Lung (tissue), 12 donors: ENCODE data around the gene NFASC. TPM values are rescaled to one million over a fixed set of nuclear protein-coding genes. Genes with fewer than 3 reads are reported as not detected.

ENCODE experiments used
- ATAC-seq: fragments of 200-7000 bp; cut with Tn5 transposase; one replicate; pipeline ENCODE4 v1.9.1; 2020; ENCODE audit warnings: moderate number of reproducible peaks; ENCODE audit not compliant: insufficient read depth, low FRiP score
- DNase-seq, 3 donors: peaks; one replicate each; pipeline ENCODE4 v3.0.0-alpha.2; 2013 to 2017
- H3K27ac ChIP-seq, 2 donors: one replicate each; pipeline ENCODE4 v1.5.1; 2013; ENCODE audit warnings: mild to moderate bottlenecking in 2 of 2, moderate library complexity in 2 of 2, control low read depth in 1 of 2, inconsistent platforms in 1 of 2, low read depth in 1 of 2, low read length in 1 of 2
- H3K27me3 ChIP-seq, 3 donors: one replicate each; pipeline ENCODE4 v1.5.1; 2013; ENCODE audit warnings: low read length in 2 of 3; ENCODE audit not compliant: control insufficient read depth in 3 of 3, insufficient read depth in 3 of 3
- H3K36me3 ChIP-seq, 4 donors: one replicate each; pipeline ENCODE4 v1.5.1; 2013; ENCODE audit warnings: low read length in 4 of 4, mild to moderate bottlenecking in 1 of 4, moderate library complexity in 1 of 4; ENCODE audit not compliant: control insufficient read depth in 4 of 4, insufficient read depth in 4 of 4
- H3K4me1 ChIP-seq, 5 donors: one replicate each; pipeline ENCODE4 v1.5.1; 2013; ENCODE audit warnings: low read length in 5 of 5, mild to moderate bottlenecking in 2 of 5, moderate library complexity in 1 of 5; ENCODE audit not compliant: control insufficient read depth in 5 of 5, insufficient read depth in 5 of 5
- H3K4me3 ChIP-seq: one replicate; pipeline ENCODE4 v1.5.1; 2013; ENCODE audit warnings: mild to moderate bottlenecking, control low read depth, moderate library complexity
- H3K9ac ChIP-seq, 2 donors: one replicate each; pipeline ENCODE4 v1.5.1; 2013; ENCODE audit warnings: low read length in 2 of 2, control low read depth in 1 of 2; ENCODE audit not compliant: insufficient read depth in 1 of 2
- H3K9me3 ChIP-seq, 4 donors: one replicate each; pipeline ENCODE4 v1.5.1; 2013; ENCODE audit warnings: low read length in 3 of 4, mild to moderate bottlenecking in 1 of 4, moderate library complexity in 1 of 4; ENCODE audit not compliant: control insufficient read depth in 4 of 4, insufficient read depth in 3 of 4
- WGBS, 2 donors: extraction: QIAGEN DNeasy Blood & Tissue Kit; methylation state at CpG; one replicate each; pipeline ENCODE4 v1.1.7; 2013; 5-methylcytosine and 5-hydroxymethylcytosine counted together
- polyA plus RNA-seq, 2 donors: library from polyadenylated mRNA; stranded (reverse); fragments of 200-250 nt; gene quantifications; one replicate each; pipeline ENCODE4 v1.2.1, GENCODE V29; 2013
- total RNA-seq, 2 donors: library from RNA; depleted of rRNA in 1 of 2; stranded (reverse); fragments of >200 nt in 1 of 2; gene quantifications; one replicate each; pipeline ENCODE4 v1.2.1, GENCODE V29; 2014 to 2021
- TF ChIP-seq, protein P1 (sequence below): IDR thresholded peaks from 2 replicates; pipeline ENCODE4 v1.5.1; 2012; ENCODE audit warnings: mild to moderate bottlenecking; ENCODE audit errors: control extremely low read depth, extremely low read depth
- donor health status: control.
- donor health status: control.
- donor health status: Bipolar disorder and iron deficiency.
- donor health status: healthy.
- donor health status: DM: yes; HTN: yes; CAD: no.

NFASC gene
- total and polyA plus RNA-seq, 4 donors = 1.8 to 11.2 (median 3.8) TPM

DNA sequence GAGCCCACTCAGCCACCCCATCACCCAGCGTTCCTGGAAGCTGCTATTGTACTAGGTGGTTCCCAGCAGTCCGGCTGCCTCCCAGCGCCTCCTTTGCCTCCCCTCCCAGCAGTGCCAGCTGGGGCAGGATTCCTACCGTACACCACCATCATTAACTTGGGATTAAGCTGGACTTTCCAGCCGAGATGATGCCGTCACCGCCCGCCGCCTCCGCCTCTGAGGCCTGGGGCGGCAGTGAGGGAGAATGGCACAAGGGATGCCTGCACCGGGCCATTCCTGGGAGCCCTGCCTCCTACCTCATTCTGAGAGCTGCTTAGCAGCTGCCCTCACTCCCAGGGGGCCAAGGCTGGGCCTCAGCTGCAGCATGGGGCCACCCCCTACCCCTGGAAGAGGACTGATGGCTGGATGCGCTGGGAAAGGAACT, 185.5 kb downstream of the NFASC start:
- DNase-seq (no peak), ATAC-seq (no peak)
- peaks cover 0 to under 1% (median 0%) of the 10 kb centered on the region in 5 donors for H3K4me1 ChIP-seq
- TF ChIP-seq, protein P1, sequence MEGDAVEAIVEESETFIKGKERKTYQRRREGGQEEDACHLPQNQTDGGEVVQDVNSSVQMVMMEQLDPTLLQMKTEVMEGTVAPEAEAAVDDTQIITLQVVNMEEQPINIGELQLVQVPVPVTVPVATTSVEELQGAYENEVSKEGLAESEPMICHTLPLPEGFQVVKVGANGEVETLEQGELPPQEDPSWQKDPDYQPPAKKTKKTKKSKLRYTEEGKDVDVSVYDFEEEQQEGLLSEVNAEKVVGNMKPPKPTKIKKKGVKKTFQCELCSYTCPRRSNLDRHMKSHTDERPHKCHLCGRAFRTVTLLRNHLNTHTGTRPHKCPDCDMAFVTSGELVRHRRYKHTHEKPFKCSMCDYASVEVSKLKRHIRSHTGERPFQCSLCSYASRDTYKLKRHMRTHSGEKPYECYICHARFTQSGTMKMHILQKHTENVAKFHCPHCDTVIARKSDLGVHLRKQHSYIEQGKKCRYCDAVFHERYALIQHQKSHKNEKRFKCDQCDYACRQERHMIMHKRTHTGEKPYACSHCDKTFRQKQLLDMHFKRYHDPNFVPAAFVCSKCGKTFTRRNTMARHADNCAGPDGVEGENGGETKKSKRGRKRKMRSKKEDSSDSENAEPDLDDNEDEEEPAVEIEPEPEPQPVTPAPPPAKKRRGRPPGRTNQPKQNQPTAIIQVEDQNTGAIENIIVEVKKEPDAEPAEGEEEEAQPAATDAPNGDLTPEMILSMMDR = no peak
- peaks cover 0 to 4% (median 0%) of the 10 kb centered on the region in 3 donors for H3K27me3 ChIP-seq
- H3K9me3 ChIP-seq = no peaks in the 10 kb centered on the region
- 89 to 90% methylated on average over 13 of the region's 13 CpGs for WGBS, 2 donors
- no peak overlapping the region for H3K27ac ChIP-seq
- no peak overlapping the region for H3K9ac ChIP-seq
- H3K36me3 ChIP-seq = no peaks in the 10 kb centered on the region
- H3K4me3 ChIP-seq = no peak overlapping the region

DNA sequence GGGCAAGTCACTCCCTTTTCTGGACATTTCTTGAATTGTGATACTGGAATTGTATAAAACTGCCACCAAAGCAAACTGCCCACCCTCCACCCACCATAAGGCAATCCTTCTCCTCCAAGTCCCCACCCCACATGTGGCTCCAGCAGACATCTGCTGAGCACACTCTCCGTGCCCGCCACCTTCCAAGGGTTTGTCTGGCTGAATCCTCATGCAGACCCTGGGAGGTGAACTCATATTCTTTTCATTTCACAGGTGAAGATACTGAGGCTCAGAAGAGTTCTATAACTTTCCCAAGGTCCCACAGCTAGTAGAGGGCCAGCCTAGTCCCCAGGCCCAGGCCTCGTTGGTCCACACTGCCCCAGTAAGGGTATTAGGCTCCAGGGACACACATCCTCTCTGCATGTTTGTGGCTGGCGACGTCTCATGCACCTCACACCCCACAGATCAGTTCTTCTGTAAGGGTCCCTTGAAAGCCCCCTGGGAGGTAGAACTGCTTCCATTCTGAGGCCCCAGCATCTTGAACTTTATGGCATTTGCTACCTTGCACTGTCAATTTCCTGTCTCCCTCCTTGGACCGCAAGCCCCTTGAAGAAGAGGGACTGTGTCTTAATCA, 186.4 kb downstream of the NFASC start:
- DNase-seq (no peak), ATAC-seq (no peak)
- no peak overlapping the region for H3K9ac ChIP-seq
- H3K9me3 ChIP-seq = no peaks in the 10 kb centered on the region
- no peak overlapping the region for H3K27ac ChIP-seq
- TF ChIP-seq, protein P1 = no peak
- WGBS, 2 donors = 95% methylated on average over 6 of the region's 6 CpGs
- peaks cover 0 to 4% (median 0%) of the 10 kb centered on the region in 3 donors for H3K27me3 ChIP-seq
- peaks cover 0 to 4% (median 0%) of the 10 kb centered on the region in 5 donors for H3K4me1 ChIP-seq
- H3K4me3 ChIP-seq = no peak overlapping the region
- no peaks in the 10 kb centered on the region for H3K36me3 ChIP-seq

- TF ChIP-seq, protein P1 = no peak
- Histone ChIP-seq H3K4me3 (no peak overlapping the region), H3K9me3 (no peaks in the 10 kb centered on the region), H3K9ac (no peak overlapping the region), H3K27ac (no peak overlapping the region), H3K27me3 (peaks cover 0 to 4% (median 0%) of the 10 kb centered on the region in 3 donors), H3K36me3 (no peaks in the 10 kb centered on the region), H3K4me1 (peaks cover 0 to 4% (median 0%) of the 10 kb centered on the region in 5 donors)
- DNase-seq (no peak), ATAC-seq (no peak)
- WGBS, 2 donors = 89 to 92% methylated on average over 19 of the region's 19 CpGs
These were observed 187.3 kb downstream of the NFASC start for GRCh38 chr1:205057808-205058575.
